Esophagus squamous epithelium (tissue), 5 donors: ENCODE results near the gene SLC6A17. TPM values are rescaled to one million over a fixed set of nuclear protein-coding genes. Genes with fewer than 3 reads are reported as not detected.

ENCODE experiments used
- DNase-seq: peaks from one replicate; lab custom pipeline; 2025; lab: John Stamatoyannopoulos, UW
- H3K27ac ChIP-seq, 4 donors: fragments of 200-600 bp; sonication (generic); one replicate each; pipeline ENCODE4 v1.5.1; 2016 to 2019; ENCODE audit warnings: mild to moderate bottlenecking in 1 of 4
- H3K27me3 ChIP-seq, 4 donors: fragments of 200-600 bp; sonication (generic); 1 replicate in 3 of 4; 2 replicates in 1 of 4; pipeline versions ENCODE4 v1.5.1 to v1.6.0; 2017 to 2021; ENCODE audit warnings: antibody characterized with exemption in 1 of 4
- H3K36me3 ChIP-seq, 3 donors: fragments of 200-600 bp; sonication (generic); one replicate each; pipeline ENCODE4 v1.5.1; 2016 to 2019
- H3K4me1 ChIP-seq, 3 donors: fragments of 200-600 bp; sonication (generic); one replicate each; pipeline ENCODE4 v1.5.1; 2017 to 2019
- H3K4me3 ChIP-seq, 4 donors: fragments of 200-600 bp; sonication (generic); 1 replicate in 3 of 4; 2 replicates in 1 of 4; pipeline ENCODE4 v1.5.1; 2016 to 2019; ENCODE audit warnings: mild to moderate bottlenecking in 2 of 4, moderate library complexity in 1 of 4
- H3K9me3 ChIP-seq, 3 donors: fragments of 200-600 bp; sonication (generic); one replicate each; pipeline ENCODE4 v1.5.1; 2016 to 2019
- CTCF ChIP-seq, 6 experiments: fragments of 450-650 bp in 4 of 6; fragments of 200-600 bp in 2 of 6; sonication (generic) in 2 of 6; IDR thresholded peaks; one replicate each; pipeline ENCODE4 v1.5.1; 2016 to 2019; ENCODE audit warnings: antibody characterized with exemption in 6 of 6, mild to moderate bottlenecking in 4 of 6, moderate library complexity in 4 of 6
- POLR2A ChIP-seq, 4 donors: fragments of 450-650 bp; IDR thresholded peaks; one replicate each; pipeline ENCODE4 v1.6.1; 2017; ENCODE audit warnings: antibody characterized with exemption in 4 of 4, mild to moderate bottlenecking in 4 of 4, moderate library complexity in 3 of 4
- WGBS, 2 donors: methylation state at CpG; one replicate each; pipeline ENCODE4 v1.1.5; 2018; 5-methylcytosine and 5-hydroxymethylcytosine counted together
- intact Hi-C: fragments of 100-400 bp; cut with DNase I; formaldehyde crosslinking; loops from one replicate; pipeline ENCODE4 v1.15.0; 2022
- total RNA-seq, 4 donors: library from RNA; depleted of rRNA; stranded (reverse); fragments of >200 nt; gene quantifications; one replicate each; pipeline ENCODE4 v1.1.0, GENCODE V29; 2016
- donor health status: DM: yes; HTN: yes; CAD: no.

The SLC6A17 gene
- total RNA-seq, 4 donors from 2014 or later: 0.11 to 0.29 (median 0.23) TPM

- WGBS, 2 donors: 23 to 41% methylated on average over 5 of the region's 5 CpGs
- H3K4me1 ChIP-seq: peaks cover 0 to 18% (median 0%) of the 10 kb centered on the region in 3 donors
- H3K27me3 ChIP-seq: peaks cover 0 to 33% (median 0%) of the 10 kb centered on the region in 4 donors
- H3K4me3 ChIP-seq: no peak overlapping the region
- no peaks in the 10 kb centered on the region for H3K36me3 ChIP-seq
- no peaks in the 10 kb centered on the region for H3K9me3 ChIP-seq
- DNase-seq: no peak
- peak overlapping the region in 2 of 4 donors; percentile 10 to 40 for H3K27ac ChIP-seq
- TF ChIP-seq CTCF (IDR thresholded peaks at IDR 0.05): no peak
- TF ChIP-seq POLR2A (IDR thresholded peaks at IDR 0.05): no peak
- intact Hi-C loops: no loop called here
Measured at GRCh38 chr1:110186558-110186957, 36.3 kb downstream of the SLC6A17 start.

DNA sequence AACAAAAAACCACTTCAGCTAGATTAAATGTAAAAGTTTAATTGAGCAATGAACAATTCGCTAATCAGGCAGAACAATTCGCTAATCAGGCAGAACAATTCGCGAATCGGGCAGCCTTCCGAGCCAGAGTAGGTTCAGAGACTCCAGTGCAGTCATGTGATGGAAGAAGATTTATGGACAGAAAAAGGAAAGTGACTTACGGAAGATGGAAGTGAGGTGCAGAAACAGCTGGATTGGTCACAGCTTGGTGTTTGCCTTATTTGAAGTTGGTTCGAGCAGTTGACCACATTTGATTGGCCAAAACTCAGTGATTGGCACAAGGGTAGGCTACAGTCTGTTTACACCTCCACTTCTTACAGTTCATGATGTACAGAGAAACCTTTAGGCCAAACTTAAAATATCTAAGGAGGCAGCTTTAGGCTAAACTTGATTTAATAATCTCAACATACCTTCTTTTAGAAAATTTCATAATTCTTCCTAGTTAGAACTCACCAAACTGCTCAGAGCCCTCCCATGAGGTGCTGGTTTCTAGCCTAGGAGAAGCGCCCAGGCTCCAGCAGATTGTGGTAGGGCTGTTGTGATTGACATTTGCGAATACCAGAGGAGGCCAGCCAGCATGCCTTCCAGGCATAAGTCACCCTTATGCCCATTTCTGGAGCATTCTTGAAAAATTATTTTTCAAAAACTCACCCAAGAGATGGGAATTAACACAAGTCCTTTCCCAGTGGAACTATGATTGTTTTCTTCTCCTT lies 37.0 kb downstream of the SLC6A17 start:
- Histone ChIP-seq H3K27ac (peak overlapping the region in 2 of 4 donors; percentile 40 to 59), H3K36me3 (no peaks in the 10 kb centered on the region), H3K4me1 (peaks cover 0 to 18% (median 0%) of the 10 kb centered on the region in 3 donors), H3K27me3 (peaks cover 0 to 28% (median 0%) of the 10 kb centered on the region in 4 donors), H3K9me3 (no peaks in the 10 kb centered on the region), H3K4me3 (no peak overlapping the region)
- intact Hi-C loops: no loop called here
- DNase-seq: no peak
- WGBS, 2 donors: 69% methylated on average over 10 of the region's 10 CpGs
- TF ChIP-seq CTCF (IDR thresholded peaks at IDR 0.05) (no peak), POLR2A (IDR thresholded peaks at IDR 0.05) (no peak)

- no peaks in the 10 kb centered on the region for H3K9me3 ChIP-seq
- intact Hi-C loops: no loop called here
- 48 to 53% methylated on average over 6 of the region's 6 CpGs for WGBS, 2 donors
- H3K4me3 ChIP-seq: no peak overlapping the region
- TF ChIP-seq POLR2A (IDR thresholded peaks at IDR 0.05): no peak
- TF ChIP-seq CTCF (IDR thresholded peaks at IDR 0.05): no peak
- no peaks in the 10 kb centered on the region for H3K36me3 ChIP-seq
- H3K27ac ChIP-seq: peak overlapping the region in 3 of 4 donors; percentile 5 to 40 (median 8)
- DNase-seq: no peak
- H3K27me3 ChIP-seq: peaks cover 0 to 22% (median 0%) of the 10 kb centered on the region in 4 donors
- H3K4me1 ChIP-seq: peaks cover 0 to 18% (median 0%) of the 10 kb centered on the region in 3 donors
Measured at GRCh38 chr1:110188035-110188618, 37.8 kb downstream of the SLC6A17 start.

DNA sequence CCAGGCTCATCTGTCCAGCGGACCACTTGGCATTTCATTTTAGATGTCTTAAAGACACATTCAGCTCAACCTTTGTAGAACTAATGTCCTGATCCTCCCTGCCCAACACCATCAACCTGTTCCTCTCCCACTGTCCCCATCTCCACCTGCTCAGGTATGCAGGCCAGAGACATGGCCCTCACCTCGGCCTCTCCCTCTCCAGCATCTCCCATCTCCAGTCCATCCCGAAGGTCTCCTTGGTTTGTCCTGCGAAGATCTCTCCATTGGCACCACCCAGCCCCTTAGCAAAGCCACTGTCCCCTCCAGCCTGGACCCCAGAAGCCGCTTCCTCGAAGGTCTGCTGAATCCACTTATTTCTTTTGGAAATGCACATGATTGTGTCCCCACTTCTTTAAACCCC lies 38.9 kb downstream of the SLC6A17 start:
- 84 to 90% methylated on average over 6 of the region's 6 CpGs for WGBS, 2 donors
- DNase-seq: no peak
- H3K4me1 ChIP-seq: peaks cover 0 to 18% (median 0%) of the 10 kb centered on the region in 3 donors
- H3K4me3 ChIP-seq: no peak overlapping the region
- no peak overlapping the region for H3K27ac ChIP-seq
- H3K27me3 ChIP-seq: peaks cover 0 to 12% (median 0%) of the 10 kb centered on the region in 4 donors
- no peaks in the 10 kb centered on the region for H3K9me3 ChIP-seq
- intact Hi-C loops: no loop called here
- no peaks in the 10 kb centered on the region for H3K36me3 ChIP-seq
- TF ChIP-seq CTCF (IDR thresholded peaks at IDR 0.05) (no peak), POLR2A (IDR thresholded peaks at IDR 0.05) (no peak)
